IMR-90 (cell line): ENCODE measurements around the gene CLASRP. TPM values are rescaled to one million over a fixed set of nuclear protein-coding genes. Genes with fewer than 3 reads are reported as not detected.

Source experiments
- ATAC-seq: fragments of 200-7000 bp; cut with Tn5 transposase; 2 replicates; pipeline ENCODE4 v1.9.1; 2020; ENCODE audit warnings: low read depth, mild to moderate bottlenecking, moderate library complexity
- BruUV-seq: library from RNA; stranded (reverse); fragments of 400-500 nt; replicated peaks from 2 replicates; lab custom pipeline; 2021; lab: Mats Ljungman, UMichigan
- CTCF ChIA-PET: fragments of 300-600 bp; formaldehyde crosslinking; extraction: SDS; loops from one replicate; lab custom pipeline; 2021; ENCODE audit warnings: antibody characterized with exemption; lab: Yijun Ruan, JAX
- POLR2A ChIA-PET: fragments of 300-600 bp; sonication (Branson Sonifier 250); formaldehyde crosslinking; loops from one replicate; lab custom pipeline; 2022; ENCODE audit warnings: antibody characterized with exemption; ENCODE audit not compliant: unreplicated experiment; lab: Charles Lee
- DNase-seq: peaks from one replicate; pipeline ENCODE4 v3.0.0; 2013
- H2AFZ ChIP-seq: replicated peaks from 2 replicates; pipeline ENCODE3; 2013; ENCODE audit warnings: low read length, mild to moderate bottlenecking; ENCODE audit not compliant: poor library complexity
- H2AK5ac ChIP-seq: 2 replicates; pipeline ENCODE4 v1.6.1; 2013; ENCODE audit warnings: low read depth, low read length, inconsistent platforms
- H2AK9ac ChIP-seq: replicated peaks from 2 replicates; pipeline ENCODE3; 2013; ENCODE audit warnings: mild to moderate bottlenecking, low read depth, low read length, moderate library complexity; ENCODE audit not compliant: poor library complexity
- H2BK120ac ChIP-seq: 2 replicates; pipeline ENCODE4 v1.6.1; 2013; ENCODE audit warnings: low read depth, low read length, inconsistent platforms
- H2BK15ac ChIP-seq: 3 replicates; pipeline ENCODE4 v1.6.1; 2013; ENCODE audit warnings: low read depth, low read length, inconsistent platforms
- H2BK20ac ChIP-seq: 2 replicates; pipeline ENCODE4 v1.6.1; 2013; ENCODE audit warnings: low read depth, mild to moderate bottlenecking, inconsistent platforms, low read length, moderate library complexity
- H2BK5ac ChIP-seq: 2 replicates; pipeline ENCODE4 v1.6.1; 2013; ENCODE audit warnings: mild to moderate bottlenecking, low read depth, low read length, inconsistent platforms; ENCODE audit not compliant: poor library complexity, severe bottlenecking
- H3K14ac ChIP-seq: replicated peaks from 2 replicates; pipeline ENCODE4 v1.6.1; 2013; ENCODE audit warnings: low read depth, low read length, inconsistent platforms
- H3K18ac ChIP-seq: 2 replicates; pipeline ENCODE4 v1.6.1; 2013; ENCODE audit warnings: low read depth, low read length, control low read depth
- H3K23ac ChIP-seq: 2 replicates; pipeline ENCODE4 v1.6.1; 2013; ENCODE audit warnings: low read depth, low read length, inconsistent platforms
- H3K27ac ChIP-seq: 2 replicates; pipeline ENCODE4 v1.5.1; 2013; ENCODE audit warnings: mild to moderate bottlenecking, control low read depth, low read length; ENCODE audit not compliant: insufficient read depth
- H3K27me3 ChIP-seq: 2 replicates; pipeline ENCODE4 v1.6.1; 2013; ENCODE audit warnings: low read length; ENCODE audit not compliant: control insufficient read depth, insufficient read depth
- H3K36me3 ChIP-seq: 2 replicates; pipeline ENCODE4 v1.6.1; 2013; ENCODE audit warnings: low read length, mixed read lengths; ENCODE audit not compliant: control insufficient read depth, insufficient read depth
- H3K4ac ChIP-seq: 2 replicates; pipeline ENCODE4 v1.6.1; 2013; ENCODE audit warnings: low read depth, low read length, inconsistent platforms
- H3K4me1 ChIP-seq: 2 replicates; pipeline ENCODE4 v1.6.1; 2013; ENCODE audit warnings: low read length, mixed read lengths; ENCODE audit not compliant: control insufficient read depth, insufficient read depth
- H3K4me2 ChIP-seq: 2 replicates; pipeline ENCODE4 v1.6.1; 2013; ENCODE audit warnings: low read depth, mild to moderate bottlenecking, control low read depth, low read length, moderate library complexity
- H3K4me3 ChIP-seq: 2 replicates; pipeline ENCODE4 v1.5.1; 2013; ENCODE audit warnings: low read depth, mild to moderate bottlenecking, control low read depth, low read length, moderate library complexity; ENCODE audit not compliant: insufficient read depth
- H3K56ac ChIP-seq: 2 replicates; pipeline ENCODE4 v1.6.1; 2013; ENCODE audit warnings: low read length, inconsistent platforms; ENCODE audit not compliant: insufficient read depth; ENCODE audit errors: extremely low read depth
- H3K79me1 ChIP-seq, 2 experiments: 2 replicates each; pipeline ENCODE4 v1.6.1; 2013; ENCODE audit warnings: low read length in 2 of 2, inconsistent platforms in 1 of 2, low read depth in 1 of 2
- H3K9ac ChIP-seq: 2 replicates; pipeline ENCODE4 v1.6.1; 2013; ENCODE audit warnings: low read depth, low read length, control low read depth
- H3K9me1 ChIP-seq: 2 replicates; pipeline ENCODE4 v1.6.1; 2013; ENCODE audit warnings: low read length, inconsistent platforms; ENCODE audit not compliant: insufficient read depth
- H3K9me3 ChIP-seq: 2 replicates; pipeline ENCODE4 v1.6.1; 2013; ENCODE audit warnings: low read length; ENCODE audit not compliant: control insufficient read depth, insufficient read depth
- H4K20me1 ChIP-seq: 2 replicates; pipeline ENCODE4 v1.6.1; 2013; ENCODE audit warnings: low read length, inconsistent platforms; ENCODE audit not compliant: insufficient read depth
- H4K5ac ChIP-seq: 2 replicates; pipeline ENCODE4 v1.6.1; 2013; ENCODE audit warnings: mild to moderate bottlenecking, low read depth, low read length, control low read depth
- H4K8ac ChIP-seq, 2 experiments: 2 replicates each; pipeline ENCODE4 v1.6.1; 2013; ENCODE audit warnings: low read depth in 2 of 2, low read length in 2 of 2, control low read depth in 1 of 2, inconsistent platforms in 1 of 2
- H4K91ac ChIP-seq: 2 replicates; pipeline ENCODE4 v1.6.1; 2013; ENCODE audit warnings: low read depth, low read length, inconsistent platforms; ENCODE audit not compliant: insufficient read depth
- BHLHE40 ChIP-seq: fragments of 150-350 bp; IDR thresholded peaks from 2 replicates; pipeline ENCODE4 v1.6.1; 2016; ENCODE audit warnings: mild to moderate bottlenecking, low read depth, low read length
- CEBPB ChIP-seq: IDR thresholded peaks from 2 replicates; pipeline ENCODE4 v1.6.1; 2012; ENCODE audit warnings: low read depth, low read length, improper control_type of control experiment
- CHD1 ChIP-seq: IDR thresholded peaks from 2 replicates; pipeline ENCODE4 v1.6.1; 2012; ENCODE audit warnings: low read depth, low read length, improper control_type of control experiment
- MAFK ChIP-seq: IDR thresholded peaks from 2 replicates; pipeline ENCODE4 v1.6.1; 2012; ENCODE audit warnings: low read depth, low read length, improper control_type of control experiment
- MAZ ChIP-seq: IDR thresholded peaks from 2 replicates; pipeline ENCODE4 v1.6.1; 2012; ENCODE audit warnings: low read depth, mild to moderate bottlenecking, low read length, improper control_type of control experiment, moderate library complexity, borderline replicate concordance
- MXI1 ChIP-seq: IDR thresholded peaks from 2 replicates; pipeline ENCODE4 v1.6.1; 2012; ENCODE audit warnings: low read depth, mild to moderate bottlenecking, low read length, moderate library complexity, borderline replicate concordance
- POLR2A ChIP-seq: IDR thresholded peaks from 2 replicates; pipeline ENCODE4 v1.6.1; 2012; ENCODE audit warnings: mild to moderate bottlenecking, low read depth, low read length
- RAD21 ChIP-seq: IDR thresholded peaks from 2 replicates; pipeline ENCODE4 v1.6.1; 2012; ENCODE audit warnings: low read length, improper control_type of control experiment
- WGBS, 2 experiments: methylation state at CpG; one replicate each; pipeline versions ENCODE4 v1.1.5 to v1.1.7; 2013; ENCODE audit warnings: missing lambda C conversion rate in 2 of 2; ENCODE audit not compliant: insufficient read length in 1 of 2; ENCODE audit errors: extremely low coverage in 2 of 2; 5-methylcytosine and 5-hydroxymethylcytosine counted together
- dilution Hi-C: fragments of 300-500 bp; cut with HindIII; formaldehyde crosslinking; loops from one replicate; pipeline ENCODE4 v1.14.3; 2018; ENCODE audit warnings: low sequenced_read_pairs; ENCODE audit not compliant: unreplicated experiment
- in situ Hi-C: fragments of 300-500 bp; cut with MboI; formaldehyde crosslinking; loops from 3 replicates; pipeline ENCODE4 v1.14.3; 2019; ENCODE audit warnings: low sequenced_read_pairs, inconsistent platforms, mixed read lengths
- intact Hi-C: fragments of 100-400 bp; cut with micrococcal nuclease; formaldehyde crosslinking; loops from 2 replicates; pipeline ENCODE4 v1.10.0; 2022
- polyA plus RNA-seq, 3 experiments: library from polyadenylated mRNA; depleted of rRNA; stranded (reverse); fragments of >200 nt; gene quantifications; 2 replicates each; pipeline ENCODE4 v1.2.3, GENCODE V29; 2012; ENCODE audit warnings: low replicate concordance in 1 of 3
- total RNA-seq: library from RNA; depleted of rRNA; stranded (reverse); fragments of >200 nt; gene quantifications from 2 replicates; pipeline ENCODE4 v1.2.3, GENCODE V29; 2012
- TF ChIP-seq, protein P1 (sequence below): fragments of 150-350 bp; IDR thresholded peaks from 2 replicates; pipeline ENCODE4 v1.6.1; 2017; ENCODE audit warnings: mild to moderate bottlenecking, antibody characterized with exemption, low read length, low read depth
- TF ChIP-seq, protein P2 (sequence below): conservative IDR thresholded peaks from 2 replicates; pipeline ENCODE4 v1.5.1; 2012; ENCODE audit warnings: mild to moderate bottlenecking, low read depth, low read length, improper control_type of control experiment

Gene CLASRP
- total and polyA plus RNA-seq, 2 of the 4 experiments (the other 2 are of a cell fraction): 19.9 to 31.7 TPM

DNA sequence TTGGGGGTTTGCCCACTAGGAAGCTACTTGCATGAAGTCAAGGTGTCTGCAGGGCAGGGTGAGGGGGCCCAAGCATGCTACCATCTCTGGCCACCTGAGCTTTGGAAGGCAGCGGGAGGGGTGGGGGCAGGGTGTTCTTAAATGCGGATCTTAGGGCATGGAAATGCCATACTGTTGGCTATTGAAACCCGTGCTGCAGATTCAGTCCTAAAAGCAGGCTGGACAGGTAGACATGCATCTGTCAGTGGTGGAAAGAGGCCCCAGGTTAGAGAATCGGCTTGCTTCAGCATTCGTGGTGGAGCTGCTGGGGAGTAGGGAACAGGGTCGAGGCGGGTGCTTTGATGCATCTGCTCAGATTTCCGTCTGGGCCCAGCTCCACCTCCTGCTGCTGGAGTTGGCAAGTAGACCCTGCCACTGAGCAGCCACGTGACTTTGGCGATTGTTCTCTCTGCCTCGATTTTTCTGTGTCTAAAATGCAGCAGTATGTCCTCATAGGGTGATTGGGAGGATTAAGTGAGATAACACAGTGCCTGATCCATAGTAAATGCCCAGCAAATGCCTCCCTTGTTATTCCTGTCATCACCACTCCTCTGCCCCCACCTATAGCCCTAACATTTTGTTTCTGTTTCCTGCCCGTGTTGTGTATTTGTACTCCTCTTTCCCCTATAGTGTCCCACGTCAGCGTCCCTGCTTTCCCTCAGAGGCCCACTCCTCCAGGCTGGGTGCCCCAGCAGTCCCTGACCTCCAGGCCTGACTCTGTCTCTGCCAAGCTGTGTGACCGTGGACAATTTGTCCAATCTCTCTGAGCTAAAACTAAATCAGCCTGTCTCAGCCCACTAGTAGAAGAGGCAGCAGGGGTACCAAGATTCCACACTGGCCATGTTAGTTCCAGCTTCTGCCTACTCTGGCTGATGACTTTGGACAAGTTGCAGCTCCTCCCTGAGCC, 59.9 kb downstream of the CLASRP start:
- in situ Hi-C loops (no loop called here), dilution Hi-C loops (no loop called here), intact Hi-C loops (no loop called here)
- peak; percentile 27 for ATAC-seq
- H2AFZ ChIP-seq: peak overlapping the region; percentile 87
- H4K8ac ChIP-seq: peak overlapping the region in 1 of 2 experiments; percentile 47; a peak in 1 of 4 replicates
- peak; percentile 45 for DNase-seq
- H3K36me3 ChIP-seq: 0 out of 2 replicates have a peak, but pooled peaks cover 1% of the 10 kb centered on the region
- H3K4me2 ChIP-seq: peak overlapping the region; percentile 65
- peak; percentile 24; the same call in 1 of the 2 replicates for TF ChIP-seq BHLHE40
- no peak for TF ChIP-seq CHD1
- TF ChIP-seq MAFK: no peak
- no peak for TF ChIP-seq POLR2A
- TF ChIP-seq MAZ: no peak
- TF ChIP-seq, protein P1, sequence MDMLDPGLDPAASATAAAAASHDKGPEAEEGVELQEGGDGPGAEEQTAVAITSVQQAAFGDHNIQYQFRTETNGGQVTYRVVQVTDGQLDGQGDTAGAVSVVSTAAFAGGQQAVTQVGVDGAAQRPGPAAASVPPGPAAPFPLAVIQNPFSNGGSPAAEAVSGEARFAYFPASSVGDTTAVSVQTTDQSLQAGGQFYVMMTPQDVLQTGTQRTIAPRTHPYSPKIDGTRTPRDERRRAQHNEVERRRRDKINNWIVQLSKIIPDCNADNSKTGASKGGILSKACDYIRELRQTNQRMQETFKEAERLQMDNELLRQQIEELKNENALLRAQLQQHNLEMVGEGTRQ: peak; percentile 59
- TF ChIP-seq RAD21: no peak
- no peak for TF ChIP-seq MXI1
- TF ChIP-seq, protein P2, sequence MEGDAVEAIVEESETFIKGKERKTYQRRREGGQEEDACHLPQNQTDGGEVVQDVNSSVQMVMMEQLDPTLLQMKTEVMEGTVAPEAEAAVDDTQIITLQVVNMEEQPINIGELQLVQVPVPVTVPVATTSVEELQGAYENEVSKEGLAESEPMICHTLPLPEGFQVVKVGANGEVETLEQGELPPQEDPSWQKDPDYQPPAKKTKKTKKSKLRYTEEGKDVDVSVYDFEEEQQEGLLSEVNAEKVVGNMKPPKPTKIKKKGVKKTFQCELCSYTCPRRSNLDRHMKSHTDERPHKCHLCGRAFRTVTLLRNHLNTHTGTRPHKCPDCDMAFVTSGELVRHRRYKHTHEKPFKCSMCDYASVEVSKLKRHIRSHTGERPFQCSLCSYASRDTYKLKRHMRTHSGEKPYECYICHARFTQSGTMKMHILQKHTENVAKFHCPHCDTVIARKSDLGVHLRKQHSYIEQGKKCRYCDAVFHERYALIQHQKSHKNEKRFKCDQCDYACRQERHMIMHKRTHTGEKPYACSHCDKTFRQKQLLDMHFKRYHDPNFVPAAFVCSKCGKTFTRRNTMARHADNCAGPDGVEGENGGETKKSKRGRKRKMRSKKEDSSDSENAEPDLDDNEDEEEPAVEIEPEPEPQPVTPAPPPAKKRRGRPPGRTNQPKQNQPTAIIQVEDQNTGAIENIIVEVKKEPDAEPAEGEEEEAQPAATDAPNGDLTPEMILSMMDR: no peak
- no peak for TF ChIP-seq CEBPB
- no TSS peak for BruUV-seq
- peaks cover 31 to 93% of the 10 kb centered on the region in 2 experiments for H3K79me1 ChIP-seq
- peak overlapping the region; percentile 97 for H2AK9ac ChIP-seq
- peak overlapping the region; percentile 1; the same call in 1 of the 2 replicates for H4K5ac ChIP-seq
- H3K14ac ChIP-seq: peak overlapping the region; percentile 4; the same call in 1 of the 2 replicates
- H3K9me3 ChIP-seq: no peaks in the 10 kb centered on the region
- peak overlapping the region; percentile 34 for H2BK5ac ChIP-seq
- POLR2A ChIA-PET: interaction anchor here (0.7 kb wide), 1 partner anchor 10 kb away, joined by 6 read pairs; no protein-coding TSS in a partner anchor
- peaks cover 56% of the 10 kb centered on the region for H3K9me1 ChIP-seq
- CTCF ChIA-PET: interaction anchor here (1.5 kb wide), 1 partner anchor 32 kb away, joined by 3 read pairs; no protein-coding TSS in a partner anchor
- peaks cover 45% of the 10 kb centered on the region for H3K4me1 ChIP-seq
- WGBS, 2 experiments: 44% methylated on average over 9 of the region's 15 CpGs; no CpG with 5 or more reads in 1 of the 2 experiments
- H3K27me3 ChIP-seq: no peaks in the 10 kb centered on the region
- H3K23ac ChIP-seq: peak overlapping the region; percentile 21; the same call in 1 of the 2 replicates
- H3K9ac ChIP-seq: peak overlapping the region; percentile 16; the same call in 1 of the 2 replicates
- H2AK5ac ChIP-seq: peak overlapping the region; percentile 75; the same call in 1 of the 2 replicates
- H3K18ac ChIP-seq: no peak overlapping the region
- 0 out of 2 replicates have a peak overlapping the region, but pooled peaks have one; percentile 2 for H4K91ac ChIP-seq
- H3K4me3 ChIP-seq: no peak overlapping the region
- H2BK20ac ChIP-seq: 0 out of 2 replicates have a peak overlapping the region, but pooled peaks have one; percentile 16
- peak overlapping the region; percentile 31 for H3K27ac ChIP-seq
- H4K20me1 ChIP-seq: peaks cover 92% of the 10 kb centered on the region
- H3K56ac ChIP-seq: no peak overlapping the region
- peak overlapping the region; percentile 48; the same call in 1 of the 3 replicates for H2BK15ac ChIP-seq
- peak overlapping the region; percentile 49; the same call in 1 of the 2 replicates for H3K4ac ChIP-seq
- H2BK120ac ChIP-seq: peak overlapping the region; percentile 32
